ENCODE results near the gene MRPL12. TPM values are rescaled to one million over a fixed set of nuclear protein-coding genes. Genes with fewer than 3 reads are reported as not detected.

The MRPL12 gene
- total and polyA plus RNA-seq, 2 donors (not counting 1 experiment from before 2014, with no cell fraction given), result 23.8 to 25.6 TPM

DNA sequence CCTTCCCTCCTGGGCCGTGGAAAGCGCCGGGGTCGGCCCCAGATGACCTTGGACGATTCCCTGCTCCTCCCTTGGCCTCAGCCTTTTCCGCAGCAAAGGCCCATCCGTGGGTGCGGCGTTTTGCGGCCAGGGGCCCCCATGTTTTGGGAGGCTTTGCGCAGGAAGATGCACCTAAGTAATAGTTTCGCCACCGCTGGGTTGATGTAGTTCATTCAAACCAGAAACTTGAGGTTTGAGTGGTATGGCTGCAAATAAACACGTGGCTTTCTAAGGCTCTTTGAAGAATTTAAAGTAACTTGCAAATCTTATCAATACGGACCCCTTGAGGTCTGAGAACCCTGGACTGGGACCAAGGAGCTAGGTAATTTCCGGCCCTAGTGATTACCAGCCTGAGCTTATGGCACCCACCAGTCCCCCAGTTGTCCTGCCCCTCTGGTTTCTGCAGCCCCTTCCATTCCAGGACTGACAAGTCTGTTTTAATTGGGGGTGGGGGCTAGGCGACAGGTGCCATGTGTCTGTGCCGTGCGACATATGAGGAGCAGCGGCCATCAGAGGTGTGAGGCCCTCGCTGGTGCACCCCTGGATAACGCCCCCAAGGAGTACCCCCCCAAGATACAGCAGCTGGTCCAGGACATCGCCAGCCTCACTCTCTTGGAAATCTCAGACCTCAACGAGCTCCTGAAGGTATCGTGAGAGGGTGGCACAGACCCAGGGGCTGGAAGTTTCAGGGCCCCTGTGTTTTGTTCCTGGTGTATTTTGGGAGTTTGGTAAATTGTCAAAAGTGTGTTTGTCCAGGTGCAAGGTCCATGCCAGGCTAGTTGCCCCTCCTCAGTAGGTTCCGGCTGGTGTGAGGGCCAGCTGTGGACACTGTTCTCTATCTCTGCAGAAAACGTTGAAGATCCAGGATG lies 834 bp downstream of the MRPL12 start:
- Histone ChIP-seq H3K36me3 (replicated peaks in 1 of 2; ENCODE audit: control extremely low read depth in 1 of 2, control insufficient read depth in 1 of 2, extremely low read depth in 1 of 2, insufficient read depth in 2 of 2, low read length in 1 of 2) (peaks cover 0 to 23% of the 10 kb centered on the region in 2 experiments), H3K9me3 (ENCODE audit: control extremely low read depth in 1 of 3, control insufficient read depth in 2 of 3, insufficient read depth in 1 of 3, low read length in 2 of 3) (no peaks in the 10 kb centered on the region), H2AFZ (ENCODE audit: insufficient read depth, low read depth, low read length, poor library complexity, severe bottlenecking) (peak overlapping the region; percentile 90), H3K79me2 (ENCODE audit: control insufficient read depth, insufficient read depth, low read length) (peaks cover 40% of the 10 kb centered on the region), H3K4me1 (ENCODE audit: control insufficient read depth in 2 of 2, insufficient read depth in 2 of 2, low read length in 2 of 2) (peaks cover 24 to 32% of the 10 kb centered on the region in 2 donors), H3K27ac (ENCODE audit: low read length in 2 of 2) (peak overlapping the region; percentile 28 to 97), H3K4me2 (replicated peaks; ENCODE audit: low read depth, low read length, poor library complexity, severe bottlenecking) (peak overlapping the region; percentile 100), H3K27me3 (replicated peaks in 1 of 4; ENCODE audit: control extremely low read depth in 1 of 4, control insufficient read depth in 3 of 4, insufficient read depth in 4 of 4, low read length in 3 of 4) (no peaks in the 10 kb centered on the region), H3K4me3 (ENCODE audit: control extremely low read depth in 1 of 5, extremely low read depth in 1 of 5, insufficient read depth in 1 of 5, low read depth in 2 of 5, low read length in 4 of 5) (peak overlapping the region; percentile 45 to 98 (median 68)), H4K20me1 (ENCODE audit: control insufficient read depth, insufficient read depth, low read length, poor library complexity, severe bottlenecking) (peaks cover 19% of the 10 kb centered on the region), H3K9ac (ENCODE audit: low read length) (peak overlapping the region; percentile 97)
- H3K4me1 Mint-ChIP-seq, result peaks cover 33% of the 10 kb centered on the region
- no peak for DNase-seq
- no peak for TF ChIP-seq EZH2 (IDR thresholded peaks at IDR 0.05; ENCODE audit: borderline replicate concordance, insufficient read depth, low read depth, low read length, poor library complexity, severe bottlenecking)
- TF ChIP-seq, protein P1, sequence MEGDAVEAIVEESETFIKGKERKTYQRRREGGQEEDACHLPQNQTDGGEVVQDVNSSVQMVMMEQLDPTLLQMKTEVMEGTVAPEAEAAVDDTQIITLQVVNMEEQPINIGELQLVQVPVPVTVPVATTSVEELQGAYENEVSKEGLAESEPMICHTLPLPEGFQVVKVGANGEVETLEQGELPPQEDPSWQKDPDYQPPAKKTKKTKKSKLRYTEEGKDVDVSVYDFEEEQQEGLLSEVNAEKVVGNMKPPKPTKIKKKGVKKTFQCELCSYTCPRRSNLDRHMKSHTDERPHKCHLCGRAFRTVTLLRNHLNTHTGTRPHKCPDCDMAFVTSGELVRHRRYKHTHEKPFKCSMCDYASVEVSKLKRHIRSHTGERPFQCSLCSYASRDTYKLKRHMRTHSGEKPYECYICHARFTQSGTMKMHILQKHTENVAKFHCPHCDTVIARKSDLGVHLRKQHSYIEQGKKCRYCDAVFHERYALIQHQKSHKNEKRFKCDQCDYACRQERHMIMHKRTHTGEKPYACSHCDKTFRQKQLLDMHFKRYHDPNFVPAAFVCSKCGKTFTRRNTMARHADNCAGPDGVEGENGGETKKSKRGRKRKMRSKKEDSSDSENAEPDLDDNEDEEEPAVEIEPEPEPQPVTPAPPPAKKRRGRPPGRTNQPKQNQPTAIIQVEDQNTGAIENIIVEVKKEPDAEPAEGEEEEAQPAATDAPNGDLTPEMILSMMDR (IDR thresholded peaks at IDR 0.05), result no peak
- no peaks in the 10 kb centered on the region for H3K9me3 Mint-ChIP-seq (ENCODE audit: insufficient read depth)
- intact Hi-C loops (cut with micrococcal nuclease), result loop anchor here (1.0 kb wide), 5 partner anchors 8 to 187 kb away; partner anchors contain the start of genes ALYREF, ANAPC11, ARL16 and CCDC137
- ATAC-seq (ENCODE audit: low read depth), result no peak
- ChIA-PET POLR2A (interaction anchor here (0.8 to 1.8 kb wide), 4 partner anchors 21 to 129 kb away, joined by 3 to 10 read pairs (median 6); partner anchors contain the start of genes ARL16, HGS and MCRIP1), CTCF (interaction anchor here (0.9 to 1.2 kb wide), 2 partner anchors 20 to 157 kb away, joined by 4 read pairs; partner anchors contain the start of genes ARL16, HGS and P4HB)
- H3K27ac Mint-ChIP-seq, result peak overlapping the region; percentile 61
- WGBS (ENCODE audit: insufficient coverage), result 37% methylated on average over 27 of the region's 27 CpGs
- no peaks in the 10 kb centered on the region for H3K27me3 Mint-ChIP-seq
- H3K4me3 Mint-ChIP-seq, result peak overlapping the region; percentile 77

Measured in B cell (primary cell).